T-helper 2 cell treated with Interferon-gamma antibody and Interleukin-4, amounts not matched to agents 100 ng/mL and 5 ng/mL, for 36 hours (primary cell): ENCODE results near the gene FZD10. TPM values are rescaled to one million over a fixed set of nuclear protein-coding genes. Genes with fewer than 3 reads are reported as not detected.

Experiments used
- intact Hi-C: fragments of 100-400 bp; cut with micrococcal nuclease; formaldehyde crosslinking; loops from one replicate; pipeline ENCODE4 v1.15.1; 2023
- total RNA-seq: library from RNA; stranded (reverse); gene quantifications from 2 replicates; pipeline ENCODE4 v1.2.3, GENCODE V29; 2022

FZD10 gene
- total RNA-seq, 1 donor from 2014 or later: not detected

DNA sequence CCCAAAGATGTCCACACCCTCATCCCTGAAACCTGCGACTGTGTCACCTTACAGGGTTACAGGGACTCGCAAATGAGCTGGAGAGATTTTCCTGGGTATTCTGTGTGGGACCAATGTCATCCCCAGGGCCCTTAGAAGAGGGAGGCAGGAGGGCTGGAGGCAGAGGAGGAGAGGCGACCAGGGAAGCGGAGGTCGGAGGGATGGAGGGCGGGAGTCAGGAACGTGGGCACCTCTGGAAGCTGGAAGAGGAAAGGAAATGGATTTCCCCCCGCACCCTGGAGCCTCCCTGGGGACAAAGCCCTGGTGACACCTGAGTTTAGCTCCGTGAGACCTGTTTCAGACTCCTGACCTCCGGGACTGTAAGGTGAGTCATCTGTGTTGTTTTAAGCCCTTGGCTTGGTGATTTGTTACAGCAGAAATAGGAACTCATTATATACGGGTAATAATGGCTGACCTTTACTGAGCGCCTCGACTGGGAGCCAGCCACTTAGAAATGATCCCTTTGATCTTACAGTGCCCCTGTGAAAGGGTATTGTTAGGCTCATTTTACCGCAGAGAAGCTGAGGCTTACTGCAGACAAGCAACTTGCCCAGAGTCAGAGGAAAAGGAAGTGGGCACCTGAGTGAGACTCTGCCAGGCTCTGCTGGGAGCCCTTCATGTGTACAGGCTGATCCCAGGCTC is 29.3 kb upstream of the FZD10 start:
- intact Hi-C loops: no loop called here

DNA sequence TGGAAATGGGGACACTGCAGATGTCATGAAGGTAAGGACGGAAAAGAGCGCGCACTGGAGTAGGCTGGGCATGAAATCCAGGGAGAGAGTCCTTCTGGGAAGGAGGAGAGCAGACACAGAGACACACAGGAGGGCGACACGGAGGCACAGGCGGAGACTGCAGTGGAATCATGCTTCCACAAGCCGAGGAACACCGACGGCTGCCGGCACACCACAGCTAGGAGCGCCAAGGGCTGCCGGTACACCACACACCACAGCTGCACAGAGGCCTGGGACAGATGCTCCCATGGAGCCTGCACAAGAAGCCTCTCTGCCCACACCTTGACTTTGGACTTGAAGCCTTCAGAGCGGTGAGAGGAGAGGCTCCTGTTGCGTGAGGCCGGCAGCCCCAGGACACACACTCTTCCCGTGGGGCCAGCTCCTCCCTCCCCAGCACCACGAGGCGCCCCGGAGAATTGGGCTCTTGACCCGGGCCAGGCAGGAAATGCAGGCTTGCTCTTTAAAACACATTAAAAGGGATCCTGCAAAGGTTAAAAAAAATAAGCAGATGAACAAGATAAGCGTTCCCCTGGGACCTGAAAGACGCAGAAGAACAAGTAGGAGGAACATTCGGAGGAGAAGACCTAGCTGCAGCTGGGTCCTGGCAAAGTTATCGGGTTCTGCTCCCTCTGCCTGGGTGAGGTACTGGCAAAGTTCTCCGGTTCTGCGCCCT is 28.3 kb upstream of the FZD10 start:
- intact Hi-C loops: no loop called here

DNA sequence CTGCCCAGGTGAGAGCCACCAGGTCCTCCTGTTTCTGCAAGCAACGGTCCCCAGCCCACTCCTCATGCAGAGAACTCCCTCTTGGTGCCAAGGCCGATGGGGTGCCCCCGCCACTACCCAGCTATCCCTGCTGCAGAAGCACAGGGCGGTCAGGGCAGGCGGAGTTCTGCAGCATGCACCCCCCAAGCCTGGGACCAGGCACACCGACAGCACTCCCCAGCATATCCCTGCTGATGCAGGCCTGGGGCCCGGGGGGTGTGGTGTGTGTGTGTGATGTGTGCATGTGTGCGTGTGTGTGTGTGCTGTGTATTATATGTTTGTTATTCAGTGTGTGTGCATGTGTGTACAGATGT is 27.7 kb upstream of the FZD10 start:
- intact Hi-C loops: no loop called here

DNA sequence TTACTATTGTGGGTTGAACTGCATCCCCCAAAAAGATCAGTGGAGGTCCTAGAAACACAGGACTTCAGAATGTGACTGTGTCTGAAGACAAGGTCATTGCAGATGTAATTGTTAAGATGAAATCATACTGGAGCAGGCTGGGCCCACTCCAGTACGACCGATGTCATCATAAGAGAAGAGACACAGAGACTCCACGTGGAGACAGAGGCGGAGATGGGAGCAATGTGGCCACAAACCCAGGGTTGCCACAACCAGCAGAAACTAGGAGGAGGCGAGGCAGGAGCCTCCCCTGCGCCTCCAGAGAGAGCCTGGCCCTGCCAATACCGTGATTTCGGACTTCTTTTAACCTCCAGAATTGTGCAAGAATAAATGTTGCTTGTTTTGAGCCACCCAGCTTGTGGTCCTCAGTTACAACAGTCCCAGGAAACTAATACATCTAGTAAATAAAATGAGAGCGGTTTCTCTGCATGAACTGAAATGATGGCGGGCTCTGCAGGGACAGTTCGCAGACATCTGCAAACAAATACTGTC is 25.7 kb upstream of the FZD10 start:
- intact Hi-C loops: no loop called here

DNA sequence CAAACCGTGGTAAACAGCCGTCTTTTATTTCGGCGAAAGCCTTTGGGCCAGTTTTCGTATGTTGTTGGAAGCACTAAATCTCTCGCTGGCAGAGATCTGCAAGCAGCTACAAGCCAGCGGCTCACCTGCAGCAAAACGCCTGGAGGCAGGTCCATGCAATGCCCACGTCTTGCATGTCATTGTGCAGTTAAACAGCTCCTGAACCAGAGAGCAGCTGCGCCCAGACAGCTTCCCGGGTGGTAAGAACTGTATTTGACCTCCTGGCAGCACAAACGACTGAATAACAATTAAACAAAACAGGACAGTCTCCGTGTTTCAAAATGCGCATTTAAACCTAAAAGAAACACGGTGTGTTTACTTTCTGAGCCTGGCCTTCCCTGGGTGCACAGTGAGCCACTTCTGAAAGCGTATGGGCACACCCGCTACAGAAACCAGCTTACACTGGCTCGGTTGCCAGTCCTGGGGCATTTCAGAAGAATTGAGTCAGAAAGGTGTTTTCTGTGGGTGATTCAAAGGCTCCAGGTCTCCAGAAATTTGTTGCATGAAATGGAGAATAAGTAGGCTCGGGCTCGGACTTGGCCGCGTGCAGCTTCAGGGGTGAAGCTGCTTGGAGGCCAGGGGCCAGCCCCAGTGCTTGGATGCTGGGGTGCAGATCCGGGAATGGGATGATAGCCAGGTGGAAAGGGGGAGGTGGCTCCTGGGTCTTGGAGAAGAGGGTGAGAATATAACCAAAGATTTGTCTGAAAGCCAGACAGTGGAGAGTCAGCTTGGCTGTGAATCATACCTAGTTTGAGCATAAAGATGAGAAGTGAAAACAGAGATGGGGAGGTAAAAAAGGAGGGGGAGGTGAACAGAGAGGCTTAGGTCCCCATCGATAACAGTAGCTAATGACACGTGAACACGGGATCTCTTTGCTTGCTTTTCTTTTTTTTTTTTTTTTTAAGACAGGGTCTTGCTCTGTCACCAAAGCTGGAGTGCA is 24.9 kb upstream of the FZD10 start:
- intact Hi-C loops: no loop called here

DNA sequence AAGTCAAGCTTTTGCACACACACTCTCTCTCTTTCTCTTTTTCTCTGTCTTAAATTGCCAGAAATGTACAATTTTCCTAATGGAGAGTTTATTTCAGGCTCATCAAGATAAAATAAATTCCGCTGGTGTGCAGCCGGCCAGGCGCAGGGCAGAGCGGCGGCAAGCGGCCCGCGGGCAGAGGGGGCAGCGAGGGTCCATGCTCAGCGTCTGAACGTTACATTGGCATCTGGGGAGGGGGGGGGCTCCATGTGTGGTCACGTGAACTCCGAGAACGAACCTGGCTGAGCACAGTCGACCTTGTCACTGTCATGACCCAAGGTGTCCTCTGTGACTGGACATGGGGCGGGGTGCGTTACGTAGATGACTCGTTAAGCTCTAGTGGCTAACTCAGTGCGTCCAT is 23.8 kb upstream of the FZD10 start:
- intact Hi-C loops: no loop called here

DNA sequence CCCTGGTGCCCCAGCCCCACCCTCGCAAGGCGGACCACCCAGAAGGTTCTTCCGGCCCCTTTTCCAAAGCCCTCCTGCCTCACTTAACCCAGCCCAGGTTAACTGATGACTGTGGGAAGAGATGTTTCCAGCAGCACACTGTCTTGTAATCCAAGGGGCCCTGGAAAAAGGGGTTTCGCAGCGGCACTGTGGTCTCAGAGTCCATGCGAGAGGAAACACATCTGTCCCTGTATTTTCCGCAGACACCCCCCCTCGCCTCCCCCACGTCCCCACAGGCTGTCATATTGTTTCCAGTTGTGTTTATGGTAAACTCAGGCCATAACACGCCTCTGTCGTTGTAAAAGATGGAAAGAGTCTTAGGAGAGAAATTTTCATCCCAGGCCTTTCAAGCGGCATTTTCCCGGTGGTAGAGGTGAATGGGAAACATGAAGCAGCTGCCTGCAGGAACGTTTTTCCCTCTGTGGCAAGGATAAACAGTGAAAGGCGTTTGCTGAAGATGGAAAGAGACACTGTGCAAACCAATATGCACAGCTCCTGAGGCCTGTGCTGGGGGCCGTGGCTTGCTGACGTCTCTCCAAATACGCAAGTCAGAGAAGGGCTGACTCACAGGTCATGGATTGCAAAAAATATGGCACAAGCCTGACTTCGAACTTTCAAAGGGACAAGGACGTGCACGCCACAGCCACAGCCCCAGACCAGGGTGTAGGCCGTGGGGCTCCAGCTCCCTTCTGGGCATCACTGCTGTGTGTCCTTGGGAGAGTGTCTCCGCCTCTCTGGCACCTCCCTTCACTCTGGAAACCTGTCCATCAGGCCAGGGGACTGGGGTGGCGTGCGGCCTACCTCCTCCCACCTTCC is 22.5 kb upstream of the FZD10 start:
- intact Hi-C loops: no loop called here

DNA sequence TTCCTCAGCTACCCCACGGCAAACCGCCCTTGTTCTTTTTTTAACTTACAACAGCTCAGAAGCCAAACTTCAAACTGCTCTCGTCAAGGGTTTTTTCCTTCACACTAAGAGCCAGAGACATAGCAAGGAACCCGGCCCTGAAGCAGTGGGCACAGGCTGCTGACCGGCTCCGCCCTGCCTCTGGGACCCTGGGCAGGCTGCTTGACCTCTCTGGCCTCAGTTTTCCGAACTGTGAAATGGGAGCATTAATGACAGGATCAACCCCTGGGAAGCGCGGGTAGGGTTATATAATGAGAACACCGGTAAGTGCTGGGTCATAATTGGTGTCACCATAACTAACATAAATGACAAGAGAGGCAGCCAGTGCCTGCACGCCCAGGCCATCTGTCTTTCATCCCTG is 21.2 kb upstream of the FZD10 start:
- intact Hi-C loops: no loop called here

DNA sequence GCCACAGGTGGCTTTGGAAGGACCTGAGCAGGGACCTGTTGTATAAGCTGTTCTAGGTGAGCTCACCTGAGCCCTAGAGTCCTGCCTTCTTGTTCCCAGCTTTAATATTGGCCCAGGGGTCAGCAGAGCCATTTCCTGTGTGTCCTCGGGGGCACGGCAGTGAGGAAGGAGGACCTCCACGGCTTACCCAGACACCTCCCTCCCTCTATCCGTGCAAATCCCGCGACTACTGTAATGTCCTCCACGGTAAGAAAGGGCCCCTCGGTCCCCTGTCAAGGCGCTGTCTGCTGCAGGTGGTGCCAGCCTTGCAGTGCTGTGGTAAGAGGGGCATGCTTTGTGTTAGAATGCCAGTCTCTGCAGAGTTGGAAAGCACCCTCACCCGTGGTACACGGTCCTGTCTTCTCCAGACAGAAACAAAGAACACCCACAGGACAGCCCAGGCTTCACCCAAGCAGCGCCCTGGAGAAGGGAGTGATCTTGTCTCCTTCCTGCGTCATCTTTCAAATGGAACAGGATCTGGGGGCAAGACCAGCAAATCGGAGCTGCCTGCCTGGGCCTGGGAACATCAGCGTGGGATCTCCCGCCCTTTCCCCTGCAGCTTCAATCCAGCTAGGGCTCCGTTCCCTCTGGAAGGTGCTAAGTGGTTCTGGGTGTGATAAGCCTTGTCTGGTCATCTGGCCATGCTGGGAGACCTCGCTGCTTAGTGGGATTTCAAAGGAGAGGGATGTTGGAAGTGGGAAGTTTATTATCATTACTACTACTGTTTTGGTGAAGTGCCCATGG is 20.2 kb upstream of the FZD10 start:
- intact Hi-C loops: no loop called here

DNA sequence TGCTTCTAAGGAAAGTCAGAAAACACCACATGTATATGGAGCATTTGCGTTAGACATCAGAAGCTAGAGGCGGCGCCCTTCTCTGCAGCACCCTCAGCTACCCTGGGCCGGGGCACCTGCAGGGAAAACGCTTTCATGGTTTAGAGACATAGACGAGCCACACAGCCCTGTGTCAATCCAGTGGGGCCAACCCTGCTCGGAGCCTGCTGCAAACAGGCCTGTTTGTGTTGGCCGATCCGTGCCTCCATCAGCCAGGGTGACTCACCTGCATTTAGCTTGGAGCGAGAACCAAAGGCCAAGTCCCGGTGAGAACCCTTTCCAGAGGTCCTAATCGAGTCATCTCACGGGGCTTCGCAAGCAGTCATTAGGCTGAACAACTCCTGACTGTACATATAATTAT is 19.5 kb upstream of the FZD10 start:
- intact Hi-C loops: no loop called here

DNA sequence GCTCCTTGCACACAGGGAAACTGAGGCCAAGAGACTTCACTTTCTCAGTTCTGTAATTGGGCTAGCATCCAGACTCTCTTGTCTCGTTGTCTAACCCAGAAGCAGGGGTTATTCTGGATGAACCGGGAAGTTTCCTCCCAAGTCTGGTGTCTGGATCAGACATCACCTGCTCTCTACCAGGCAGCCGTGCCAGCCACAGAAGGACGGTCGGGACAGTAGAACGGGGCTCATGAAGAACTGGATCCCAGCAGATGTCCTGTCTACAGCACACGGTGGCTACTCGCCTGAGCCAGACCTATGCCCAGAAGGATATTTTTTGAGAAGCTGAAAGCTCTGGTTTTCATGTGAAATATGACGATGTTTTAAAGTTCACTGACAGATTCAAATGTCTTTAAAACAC is 19.1 kb upstream of the FZD10 start:
- intact Hi-C loops: no loop called here

DNA sequence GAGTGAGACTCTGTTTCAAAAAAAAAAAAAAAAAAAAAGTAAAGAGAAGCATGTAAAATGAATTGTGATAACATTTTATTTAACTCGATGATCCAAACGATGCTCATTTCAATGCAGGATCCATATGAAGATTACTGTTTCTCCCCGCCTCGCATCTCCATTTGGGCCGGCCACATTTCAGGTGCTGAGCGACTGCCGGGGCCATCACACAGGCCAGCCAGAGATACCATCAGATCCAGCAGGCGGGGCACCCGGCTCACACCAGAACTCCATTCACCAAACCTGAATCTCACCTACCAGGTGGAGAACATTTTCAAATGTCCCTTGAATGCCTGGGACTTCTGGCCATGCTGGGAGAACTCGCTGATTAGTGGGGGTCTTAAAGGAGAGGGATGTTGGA is 18.0 kb upstream of the FZD10 start:
- intact Hi-C loops: no loop called here

DNA sequence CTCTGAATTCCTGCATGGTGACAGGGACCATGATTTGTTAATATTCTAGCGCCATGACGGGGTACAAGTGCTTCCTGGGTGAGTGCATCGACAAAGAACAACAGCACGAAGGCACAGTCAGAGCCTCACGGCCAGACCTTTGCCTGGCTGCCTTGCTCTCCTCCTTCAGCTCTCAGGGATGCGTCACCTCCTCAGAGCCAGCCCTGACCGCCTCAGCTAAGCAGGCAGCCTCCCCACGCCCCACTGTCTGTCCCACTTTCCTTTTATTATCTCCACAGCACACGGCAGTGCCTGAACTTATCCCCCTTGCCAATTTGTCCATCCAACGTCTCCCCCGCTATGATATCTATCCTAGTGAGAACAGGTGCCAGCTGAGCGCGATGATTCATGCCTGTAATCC is 16.5 kb upstream of the FZD10 start:
- intact Hi-C loops: no loop called here

DNA sequence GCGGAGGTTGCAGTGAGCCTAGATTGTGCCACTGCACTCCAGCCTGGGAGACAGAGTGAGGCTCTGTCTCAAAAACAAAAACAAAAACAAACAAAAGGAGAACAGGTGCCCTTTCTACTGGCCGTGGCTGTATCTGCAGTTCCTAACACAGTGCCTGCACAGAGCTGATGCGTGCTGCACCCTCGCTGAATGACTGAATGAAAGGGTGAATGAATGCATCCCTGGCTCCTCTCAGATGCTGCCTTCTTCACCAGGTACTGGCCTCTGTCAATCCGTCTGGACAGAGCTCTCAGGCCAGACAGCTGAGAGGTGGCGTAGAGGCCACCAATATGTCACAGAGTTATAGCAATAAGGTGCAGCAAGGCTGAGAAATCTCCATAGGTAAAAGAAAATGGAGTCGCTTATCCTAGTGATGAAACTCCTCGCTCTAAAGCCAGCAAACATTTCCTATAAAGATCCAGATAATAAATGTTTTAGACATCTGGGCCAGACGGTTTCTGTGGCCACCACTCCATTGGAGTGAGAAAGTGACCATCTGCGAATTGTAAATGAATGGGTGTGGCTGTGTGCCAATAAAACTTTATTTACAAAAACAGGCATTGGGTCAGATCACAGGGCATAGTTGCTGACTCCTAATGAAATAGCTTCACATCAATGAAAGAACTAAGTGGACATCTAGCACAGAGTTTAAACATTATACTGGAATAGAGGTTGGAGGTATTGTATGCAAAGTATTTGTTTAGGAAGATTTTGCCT is 15.9 kb upstream of the FZD10 start:
- intact Hi-C loops: no loop called here

DNA sequence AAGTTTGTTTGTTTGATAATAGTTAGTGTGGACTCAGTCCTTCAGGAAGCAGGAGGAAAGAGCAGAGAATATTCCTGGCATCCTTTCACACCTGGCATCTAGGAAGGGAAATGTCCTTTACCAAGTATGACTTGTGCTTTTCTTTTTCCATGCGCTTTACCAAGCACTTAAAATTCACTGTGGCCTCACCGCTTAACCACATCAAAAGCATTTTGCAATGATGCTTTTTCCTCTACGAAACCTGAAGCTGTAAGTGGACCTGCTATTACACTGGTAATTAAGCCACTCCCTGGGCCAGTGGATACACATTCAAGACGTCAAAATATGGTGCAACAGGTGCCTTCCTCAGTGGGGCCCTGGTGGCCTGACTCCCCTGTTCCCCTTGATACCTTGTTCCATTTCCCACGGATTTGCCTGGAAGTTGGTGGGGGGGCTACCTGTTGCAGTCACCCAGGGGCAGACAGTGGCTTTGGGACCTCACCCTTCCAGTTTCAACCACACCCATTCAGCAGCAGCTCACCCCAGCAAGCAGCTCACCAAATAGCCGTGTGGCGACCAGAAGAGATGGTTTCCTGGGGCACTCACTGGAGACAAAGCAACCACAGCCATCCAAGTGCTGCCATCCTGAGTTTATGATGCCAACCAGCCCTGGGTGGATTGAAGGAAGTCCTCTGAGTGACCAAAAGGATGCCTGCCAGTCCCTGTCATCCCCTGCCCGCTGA is 14.2 kb upstream of the FZD10 start:
- intact Hi-C loops: no loop called here

DNA sequence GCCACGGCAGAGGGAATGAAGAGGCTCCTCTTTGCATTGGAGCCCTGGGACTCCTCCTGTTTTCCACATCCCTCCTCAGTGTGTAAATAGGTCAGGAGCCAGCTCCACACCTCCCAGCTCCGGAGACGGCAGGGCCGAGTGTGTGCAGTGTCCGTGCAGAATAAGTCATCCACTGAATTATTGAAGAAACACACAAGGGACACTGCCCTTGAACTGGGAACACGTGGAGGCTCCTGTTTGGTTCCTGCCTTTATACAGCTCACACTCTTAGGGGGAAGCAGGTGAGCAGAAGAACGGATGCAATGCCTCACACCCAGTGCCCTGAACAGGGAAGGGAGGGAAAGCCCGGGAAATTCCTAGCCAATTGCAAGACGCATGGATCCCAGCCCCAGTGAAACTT is 10.4 kb upstream of the FZD10 start:
- intact Hi-C loops: no loop called here

DNA sequence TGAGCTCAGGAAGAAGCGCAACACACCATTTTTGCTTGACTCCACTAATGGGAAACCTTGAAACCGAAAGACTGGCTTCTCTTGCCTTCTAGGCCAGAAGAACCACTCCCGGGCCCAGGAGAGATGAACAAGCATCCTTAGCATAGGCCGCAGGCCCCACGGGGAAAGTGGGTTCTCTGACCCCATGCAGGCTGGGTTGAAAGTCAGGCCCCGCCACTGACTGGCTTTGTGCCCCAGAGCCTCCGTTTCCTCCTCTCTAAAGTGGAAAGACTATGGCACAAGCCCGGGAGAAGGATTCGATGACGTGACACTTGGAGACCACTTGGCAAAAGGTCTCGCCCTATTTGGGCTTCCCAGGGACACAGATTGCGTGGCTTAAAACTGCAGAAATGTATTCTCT is 9.9 kb upstream of the FZD10 start:
- intact Hi-C loops: no loop called here

DNA sequence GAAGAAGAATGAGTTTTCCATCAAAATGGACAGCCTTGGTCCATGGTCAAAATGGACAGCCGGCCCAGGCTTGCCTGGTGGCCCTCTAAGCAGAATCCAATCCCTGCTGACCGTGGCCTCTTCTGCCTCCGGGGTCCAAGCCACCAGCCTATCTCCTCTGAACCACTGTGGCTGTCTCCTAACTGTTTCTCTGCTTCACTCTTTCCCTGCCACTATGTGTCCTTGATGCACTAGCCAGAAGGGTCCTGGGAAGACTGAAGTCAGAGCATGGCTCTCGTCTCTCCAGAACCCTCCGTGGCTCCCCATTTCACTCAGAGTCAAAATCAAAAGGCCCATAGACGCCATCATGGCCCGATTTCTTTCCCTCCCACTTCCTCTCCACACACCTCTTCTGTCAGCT is 8.5 kb upstream of the FZD10 start:
- intact Hi-C loops: no loop called here
